ENCODE data around the gene FBXL13.

Gene FBXL13

DNA sequence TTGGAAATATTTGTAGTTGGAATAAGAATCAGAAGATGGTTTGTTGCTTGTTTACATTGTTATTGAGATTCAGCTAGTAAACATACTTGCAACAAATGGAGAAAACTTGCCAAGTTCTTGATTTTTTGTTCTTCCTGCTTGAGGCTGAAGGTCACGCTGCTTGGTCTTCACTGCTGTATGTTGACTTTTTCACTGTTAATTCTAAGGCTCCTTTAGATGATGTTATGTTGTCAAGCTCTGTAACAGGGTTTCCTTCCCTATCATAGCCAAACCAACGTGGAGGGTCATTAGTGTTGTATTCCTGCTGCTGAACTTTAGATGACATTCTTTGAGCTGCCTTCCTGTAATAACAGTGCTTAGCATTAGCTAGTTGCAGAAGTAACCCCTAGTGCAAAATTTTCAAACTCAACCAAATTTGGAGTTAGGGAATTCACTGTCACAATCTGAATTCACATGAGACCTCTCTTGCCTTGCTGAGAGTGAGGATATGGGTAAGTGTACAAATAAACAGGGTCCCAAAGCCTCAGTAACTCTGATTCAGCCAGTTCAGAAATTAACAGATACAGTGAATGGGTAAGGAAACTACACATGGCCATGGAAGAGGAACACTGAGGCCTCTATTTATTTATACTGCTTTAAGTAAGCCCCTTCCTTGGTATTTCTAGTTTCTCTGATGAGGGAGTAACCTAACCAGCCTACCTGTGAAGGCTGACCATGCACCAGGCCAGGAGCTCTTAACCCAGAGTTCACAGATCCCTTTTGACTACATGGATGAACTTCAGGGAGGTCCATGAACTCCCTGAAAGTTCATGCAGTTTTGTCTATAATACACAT lies 261.2 kb downstream of the FBXL13 start:
- TF ChIP-seq, protein P1, sequence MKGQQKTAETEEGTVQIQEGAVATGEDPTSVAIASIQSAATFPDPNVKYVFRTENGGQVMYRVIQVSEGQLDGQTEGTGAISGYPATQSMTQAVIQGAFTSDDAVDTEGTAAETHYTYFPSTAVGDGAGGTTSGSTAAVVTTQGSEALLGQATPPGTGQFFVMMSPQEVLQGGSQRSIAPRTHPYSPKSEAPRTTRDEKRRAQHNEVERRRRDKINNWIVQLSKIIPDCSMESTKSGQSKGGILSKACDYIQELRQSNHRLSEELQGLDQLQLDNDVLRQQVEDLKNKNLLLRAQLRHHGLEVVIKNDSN (IDR thresholded peaks at IDR 0.05) = no peak
- TF ChIP-seq EP300 (IDR thresholded peaks at IDR 0.05; ENCODE audit: borderline replicate concordance) (no peak), TEAD4 (IDR thresholded peaks at IDR 0.05) (no peak), ZBTB7A (IDR thresholded peaks at IDR 0.05; ENCODE audit: low read depth) (no peak), CEBPB (IDR thresholded peaks at IDR 0.05) (no peak), CREB1 (IDR thresholded peaks at IDR 0.05; ENCODE audit: low read depth) (no peak), REST (IDR thresholded peaks at IDR 0.05; ENCODE audit: low read depth) (no peak), TCF12 (IDR thresholded peaks at IDR 0.05; ENCODE audit: low read depth) (no peak), FOXM1 (IDR thresholded peaks at IDR 0.05; ENCODE audit: borderline replicate concordance, low read depth) (no peak), EGR1 (IDR thresholded peaks at IDR 0.05) (no peak), TAF1 (IDR thresholded peaks at IDR 0.05; ENCODE audit: low read depth) (no peak), RAD21 (IDR thresholded peaks at IDR 0.05; ENCODE audit: low read depth) (no peak), YY1 (IDR thresholded peaks at IDR 0.05; ENCODE audit: low read depth) (no peak), NFIC (IDR thresholded peaks at IDR 0.05) (no peak)
- TF ChIP-seq, protein P2, sequence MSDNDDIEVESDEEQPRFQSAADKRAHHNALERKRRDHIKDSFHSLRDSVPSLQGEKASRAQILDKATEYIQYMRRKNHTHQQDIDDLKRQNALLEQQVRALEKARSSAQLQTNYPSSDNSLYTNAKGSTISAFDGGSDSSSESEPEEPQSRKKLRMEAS (IDR thresholded peaks at IDR 0.05) = no peak

DNA sequence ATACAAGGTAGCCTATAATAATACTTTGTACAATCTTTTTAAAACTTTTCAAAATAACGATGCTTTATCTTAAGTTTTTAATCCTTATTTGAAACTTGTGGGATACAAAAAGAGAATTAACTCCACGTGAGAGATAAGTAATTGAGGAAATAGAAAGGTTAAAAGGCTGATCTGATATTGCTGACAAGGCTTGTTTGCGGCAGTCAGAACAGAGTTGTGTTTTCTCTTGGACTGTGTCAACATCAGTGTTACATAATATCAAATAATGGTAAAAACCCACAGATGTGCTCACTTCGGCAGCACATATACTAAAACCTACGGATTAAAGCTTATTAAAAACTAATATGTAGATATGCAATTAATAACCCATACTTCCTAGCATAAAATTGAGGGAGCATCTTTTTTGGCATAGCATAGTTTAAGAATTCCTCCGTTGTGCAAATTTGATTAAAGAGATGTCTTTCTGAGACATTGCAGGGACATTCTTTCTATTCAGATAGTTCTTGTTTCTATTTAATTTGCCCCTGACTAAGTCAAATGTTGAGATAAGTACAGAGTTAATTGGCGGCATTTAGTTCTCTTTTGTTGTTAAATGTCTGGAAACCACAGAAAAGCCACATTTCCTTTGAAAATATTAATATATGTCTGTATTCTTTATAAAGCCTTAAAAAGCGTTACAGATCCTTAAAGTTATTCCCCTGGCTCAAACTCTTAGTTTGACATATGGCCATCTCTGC lies 262.5 kb downstream of the FBXL13 start:
- TF ChIP-seq, protein P2 (IDR thresholded peaks at IDR 0.05) = no peak
- TF ChIP-seq ZBTB7A (IDR thresholded peaks at IDR 0.05; ENCODE audit: low read depth) (no peak), EGR1 (IDR thresholded peaks at IDR 0.05) (no peak), FOXM1 (IDR thresholded peaks at IDR 0.05; ENCODE audit: borderline replicate concordance, low read depth) (no peak), EP300 (IDR thresholded peaks at IDR 0.05; ENCODE audit: borderline replicate concordance) (no peak), CEBPB (IDR thresholded peaks at IDR 0.05) (no peak), CREB1 (IDR thresholded peaks at IDR 0.05; ENCODE audit: low read depth) (no peak), TEAD4 (IDR thresholded peaks at IDR 0.05) (no peak), RAD21 (IDR thresholded peaks at IDR 0.05; ENCODE audit: low read depth) (no peak), YY1 (IDR thresholded peaks at IDR 0.05; ENCODE audit: low read depth) (no peak), NFIC (IDR thresholded peaks at IDR 0.05) (no peak), REST (IDR thresholded peaks at IDR 0.05; ENCODE audit: low read depth) (no peak), TAF1 (IDR thresholded peaks at IDR 0.05; ENCODE audit: low read depth) (no peak)
- TF ChIP-seq, protein P1 (IDR thresholded peaks at IDR 0.05) = no peak

- TF ChIP-seq YY1 (IDR thresholded peaks at IDR 0.05; ENCODE audit: low read depth) = no peak
- no peak for TF ChIP-seq CEBPB (IDR thresholded peaks at IDR 0.05)
Observed at GRCh38 chr7:102810916-102811315, 263.7 kb downstream of the FBXL13 start.

GRCh38 chr7:102806613-102807012 lies 268.0 kb downstream of the FBXL13 start:
- TF ChIP-seq TCF12 (IDR thresholded peaks at IDR 0.05; ENCODE audit: low read depth) = no peak
- no peak for TF ChIP-seq EP300 (IDR thresholded peaks at IDR 0.05; ENCODE audit: borderline replicate concordance)
- no peak for TF ChIP-seq TAF1 (IDR thresholded peaks at IDR 0.05; ENCODE audit: low read depth)
- no peak for TF ChIP-seq CEBPB (IDR thresholded peaks at IDR 0.05)
- no peak for TF ChIP-seq CREB1 (IDR thresholded peaks at IDR 0.05; ENCODE audit: low read depth)
- TF ChIP-seq, protein P1 (IDR thresholded peaks at IDR 0.05) = no peak
- no peak for TF ChIP-seq EGR1 (IDR thresholded peaks at IDR 0.05)
- no peak for TF ChIP-seq FOXM1 (IDR thresholded peaks at IDR 0.05; ENCODE audit: borderline replicate concordance, low read depth)
- TF ChIP-seq TEAD4 (IDR thresholded peaks at IDR 0.05) = no peak
- TF ChIP-seq REST (IDR thresholded peaks at IDR 0.05; ENCODE audit: low read depth) = no peak
- TF ChIP-seq, protein P2 (IDR thresholded peaks at IDR 0.05) = no peak
- no peak for TF ChIP-seq NFIC (IDR thresholded peaks at IDR 0.05)
- TF ChIP-seq YY1 (IDR thresholded peaks at IDR 0.05; ENCODE audit: low read depth) = no peak
- TF ChIP-seq RAD21 (IDR thresholded peaks at IDR 0.05; ENCODE audit: low read depth) = no peak

All from Ishikawa (cell line).